Measurements from ENCODE around the gene CRISPLD2. TPM values are rescaled to one million over a fixed set of nuclear protein-coding genes. Genes with fewer than 3 reads are reported as not detected.

The CRISPLD2 gene
- total RNA-seq, 1 donor from 2014 or later: 0.53 TPM

DNA sequence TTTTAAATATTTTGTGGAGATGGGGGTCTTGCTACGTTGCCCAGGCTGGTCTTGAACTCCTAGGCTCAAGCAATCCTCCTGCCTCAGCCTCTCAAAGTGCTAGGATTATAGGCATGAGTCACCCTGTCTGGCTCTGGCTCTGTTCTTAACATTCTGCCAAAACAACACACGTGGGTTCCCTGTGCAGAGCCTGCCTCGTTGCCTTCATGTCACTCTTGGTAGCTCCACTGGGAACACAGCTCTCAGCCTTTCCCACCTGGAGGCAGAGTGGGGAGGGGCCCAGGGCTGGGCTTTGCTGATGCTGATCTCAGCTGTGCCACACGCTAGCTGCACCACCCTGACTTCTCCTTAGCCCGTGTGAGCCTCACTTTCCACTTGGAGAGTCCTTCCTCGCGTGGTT, 19.3 kb downstream of the CRISPLD2 start:
- H3K36me3 ChIP-seq (ENCODE audit: control insufficient read depth, insufficient read depth, low read length): no peaks in the 10 kb centered on the region
- no peak overlapping the region for H3K4me3 ChIP-seq (ENCODE audit: low read depth, low read length)
- FAIRE-seq: no peak
- DNase-seq (ENCODE audit: low read depth): peak; percentile 16
- TF ChIP-seq, protein P1, sequence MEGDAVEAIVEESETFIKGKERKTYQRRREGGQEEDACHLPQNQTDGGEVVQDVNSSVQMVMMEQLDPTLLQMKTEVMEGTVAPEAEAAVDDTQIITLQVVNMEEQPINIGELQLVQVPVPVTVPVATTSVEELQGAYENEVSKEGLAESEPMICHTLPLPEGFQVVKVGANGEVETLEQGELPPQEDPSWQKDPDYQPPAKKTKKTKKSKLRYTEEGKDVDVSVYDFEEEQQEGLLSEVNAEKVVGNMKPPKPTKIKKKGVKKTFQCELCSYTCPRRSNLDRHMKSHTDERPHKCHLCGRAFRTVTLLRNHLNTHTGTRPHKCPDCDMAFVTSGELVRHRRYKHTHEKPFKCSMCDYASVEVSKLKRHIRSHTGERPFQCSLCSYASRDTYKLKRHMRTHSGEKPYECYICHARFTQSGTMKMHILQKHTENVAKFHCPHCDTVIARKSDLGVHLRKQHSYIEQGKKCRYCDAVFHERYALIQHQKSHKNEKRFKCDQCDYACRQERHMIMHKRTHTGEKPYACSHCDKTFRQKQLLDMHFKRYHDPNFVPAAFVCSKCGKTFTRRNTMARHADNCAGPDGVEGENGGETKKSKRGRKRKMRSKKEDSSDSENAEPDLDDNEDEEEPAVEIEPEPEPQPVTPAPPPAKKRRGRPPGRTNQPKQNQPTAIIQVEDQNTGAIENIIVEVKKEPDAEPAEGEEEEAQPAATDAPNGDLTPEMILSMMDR (IDR thresholded peaks at IDR 0.05; ENCODE audit: insufficient read depth, low read length, severe bottlenecking): no peak
- H3K27me3 ChIP-seq (ENCODE audit: control insufficient read depth, insufficient read depth, low read length): no peaks in the 10 kb centered on the region

DNA sequence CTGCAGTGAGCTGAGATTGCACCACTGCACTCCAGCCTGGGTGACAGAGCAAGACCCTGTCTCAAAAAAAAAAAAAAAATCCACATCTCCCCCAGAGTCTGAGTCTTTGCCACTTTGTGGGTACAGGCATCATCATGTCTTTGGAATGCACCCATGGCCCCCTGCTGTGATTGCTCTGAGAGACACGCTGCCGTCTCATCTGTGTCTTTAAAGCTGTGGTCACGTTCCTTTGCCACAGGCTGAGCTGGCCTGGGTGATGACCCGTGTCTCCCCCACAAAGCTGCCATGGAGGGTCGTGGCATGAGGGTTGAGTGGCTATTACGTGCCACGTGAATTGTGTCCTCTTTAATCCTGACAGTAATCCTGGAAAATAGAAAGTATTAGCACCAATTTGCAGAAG, 20.2 kb downstream of the CRISPLD2 start:
- TF ChIP-seq, protein P1 (IDR thresholded peaks at IDR 0.05; ENCODE audit: insufficient read depth, low read length, severe bottlenecking): no peak
- FAIRE-seq (no peak), DNase-seq (ENCODE audit: low read depth) (no peak)
- no peaks in the 10 kb centered on the region for H3K36me3 ChIP-seq (ENCODE audit: control insufficient read depth, insufficient read depth, low read length)
- H3K4me3 ChIP-seq (ENCODE audit: low read depth, low read length): no peak overlapping the region
- no peaks in the 10 kb centered on the region for H3K27me3 ChIP-seq (ENCODE audit: control insufficient read depth, insufficient read depth, low read length)

DNA sequence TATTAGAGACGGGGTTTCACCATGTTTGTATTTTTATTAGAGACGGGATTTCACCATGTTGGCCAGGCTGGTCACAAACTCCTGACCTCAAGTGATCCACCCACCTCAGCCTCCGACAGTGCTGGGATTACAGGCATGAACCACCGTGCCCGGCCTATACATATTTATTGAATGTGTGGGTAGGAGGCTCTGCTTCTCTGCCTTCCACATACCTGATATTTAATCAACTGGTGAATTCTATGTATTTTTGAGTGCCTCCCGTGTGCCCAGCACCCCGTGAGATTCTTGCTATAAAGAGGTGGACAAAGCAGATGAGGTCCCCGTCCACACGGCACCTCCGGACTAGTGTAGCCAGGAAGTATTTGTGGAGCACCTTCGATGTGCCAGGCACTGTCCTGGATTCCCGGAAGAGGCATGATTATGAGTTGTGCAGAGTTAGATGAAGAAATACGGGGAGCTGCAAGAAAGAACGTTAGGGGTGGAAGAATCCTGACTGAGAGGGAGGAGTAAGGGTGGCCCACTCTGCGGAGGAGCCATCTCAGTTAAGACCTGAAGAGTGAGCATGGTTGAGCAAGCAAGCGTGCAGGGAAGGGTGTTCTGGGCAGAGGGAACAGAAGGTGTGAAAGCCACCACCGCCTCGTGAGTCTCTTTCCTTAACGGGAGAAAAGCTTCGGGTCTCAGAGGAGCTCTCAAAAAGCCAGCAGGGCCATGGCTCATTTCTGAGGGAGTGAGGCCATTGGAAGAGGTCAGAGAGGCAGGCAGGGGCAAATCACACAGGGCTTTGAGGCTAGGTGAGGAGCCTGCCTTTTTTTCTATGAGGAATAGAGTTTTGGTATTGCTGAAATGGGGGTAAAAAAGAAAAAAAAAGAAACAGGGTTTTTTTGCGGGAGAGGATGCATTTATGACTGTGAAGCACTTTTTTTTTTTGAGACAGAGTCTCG, 21.2 kb downstream of the CRISPLD2 start:
- TF ChIP-seq, protein P1 (IDR thresholded peaks at IDR 0.05; ENCODE audit: insufficient read depth, low read length, severe bottlenecking): no peak
- FAIRE-seq (no peak), DNase-seq (ENCODE audit: low read depth) (no peak)
- H3K27me3 ChIP-seq (ENCODE audit: control insufficient read depth, insufficient read depth, low read length): no peaks in the 10 kb centered on the region
- H3K36me3 ChIP-seq (ENCODE audit: control insufficient read depth, insufficient read depth, low read length): no peaks in the 10 kb centered on the region
- H3K4me3 ChIP-seq (ENCODE audit: low read depth, low read length): no peak overlapping the region

DNA sequence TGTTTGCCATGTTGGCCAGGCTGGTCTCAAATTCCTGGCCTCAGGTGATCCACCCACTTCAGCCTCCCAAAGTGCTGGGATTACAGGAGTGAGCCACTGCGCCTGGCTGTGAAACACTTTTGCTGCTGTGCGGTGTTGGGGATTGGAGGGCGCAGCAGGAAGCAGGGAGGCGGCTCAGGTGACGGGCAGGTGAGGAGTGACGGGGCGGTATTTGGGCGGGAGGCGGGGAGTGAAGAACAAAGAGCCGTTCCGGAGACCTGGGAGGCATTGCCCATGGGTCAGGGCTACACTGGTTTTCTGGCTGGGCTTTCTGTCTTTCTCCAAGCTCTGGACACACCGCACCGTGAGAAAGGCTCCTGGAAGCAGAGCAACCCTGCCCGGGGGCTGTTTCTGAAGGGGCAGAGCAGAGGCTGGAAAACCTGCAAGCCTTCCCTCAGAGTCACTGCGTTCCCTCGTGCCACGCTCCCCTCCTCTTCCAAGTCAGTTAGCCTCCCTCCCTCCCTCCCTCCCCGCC, 22.1 kb downstream of the CRISPLD2 start:
- H3K4me3 ChIP-seq (ENCODE audit: low read depth, low read length): peak overlapping the region; percentile 5

DNA sequence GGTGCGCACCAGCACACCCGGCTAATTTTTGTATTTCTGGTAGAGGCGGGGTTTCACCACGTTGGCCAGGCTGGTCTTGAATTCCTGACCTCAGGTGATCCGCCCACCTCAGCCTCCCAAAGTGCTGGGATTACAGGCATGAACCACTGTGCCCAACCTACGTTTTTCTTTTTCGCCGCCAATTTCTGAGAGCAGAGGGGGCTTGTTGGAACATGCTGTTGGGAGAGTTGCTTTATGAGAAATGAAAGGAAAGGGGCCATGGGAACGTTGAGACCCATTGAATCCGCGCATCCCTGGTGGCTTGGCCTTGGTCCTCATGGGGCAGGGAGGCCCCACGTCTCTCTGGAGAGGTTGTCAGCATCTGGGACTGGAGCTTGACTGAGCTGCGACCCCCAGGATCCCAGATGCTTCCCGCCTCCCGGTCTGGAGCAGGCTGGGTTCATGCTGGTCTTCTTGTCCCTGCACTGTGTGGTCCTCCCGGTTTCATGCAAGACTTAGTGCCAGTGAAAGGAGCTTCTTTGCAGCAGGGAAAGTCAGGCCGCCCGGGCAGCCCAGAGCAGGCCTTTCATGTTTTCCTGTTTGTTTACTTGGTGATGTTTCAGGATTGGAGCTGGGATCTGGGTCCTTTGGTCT, 22.8 kb downstream of the CRISPLD2 start:
- no peak for FAIRE-seq
- H3K4me3 ChIP-seq (ENCODE audit: low read depth, low read length): no peak overlapping the region

More for the DNA sequence above, 22.1 kb downstream of the CRISPLD2 start:
- FAIRE-seq (no peak), DNase-seq (ENCODE audit: low read depth) (peak; percentile 62)
- TF ChIP-seq, protein P1 (IDR thresholded peaks at IDR 0.05; ENCODE audit: insufficient read depth, low read length, severe bottlenecking): no peak
- H3K27me3 ChIP-seq (ENCODE audit: control insufficient read depth, insufficient read depth, low read length): no peaks in the 10 kb centered on the region
- no peaks in the 10 kb centered on the region for H3K36me3 ChIP-seq (ENCODE audit: control insufficient read depth, insufficient read depth, low read length)

More for the DNA sequence above, 22.8 kb downstream of the CRISPLD2 start:
- H3K36me3 ChIP-seq (ENCODE audit: control insufficient read depth, insufficient read depth, low read length): no peaks in the 10 kb centered on the region
- peak; percentile 53 for DNase-seq (ENCODE audit: low read depth)
- H3K27me3 ChIP-seq (ENCODE audit: control insufficient read depth, insufficient read depth, low read length): no peaks in the 10 kb centered on the region
- TF ChIP-seq, protein P1 (IDR thresholded peaks at IDR 0.05; ENCODE audit: insufficient read depth, low read length, severe bottlenecking): no peak

Data from bronchial epithelial cell (primary cell).